ENCODE measurements around the gene STRBP. TPM values are rescaled to one million over a fixed set of nuclear protein-coding genes. Genes with fewer than 3 reads are reported as not detected.

STRBP gene
- total and polyA plus RNA-seq, 9 of the 15 experiments (the other 6 are each of a cell fraction or from before 2014, with no cell fraction given): 27.7 to 84.0 (median 70.2) TPM

DNA sequence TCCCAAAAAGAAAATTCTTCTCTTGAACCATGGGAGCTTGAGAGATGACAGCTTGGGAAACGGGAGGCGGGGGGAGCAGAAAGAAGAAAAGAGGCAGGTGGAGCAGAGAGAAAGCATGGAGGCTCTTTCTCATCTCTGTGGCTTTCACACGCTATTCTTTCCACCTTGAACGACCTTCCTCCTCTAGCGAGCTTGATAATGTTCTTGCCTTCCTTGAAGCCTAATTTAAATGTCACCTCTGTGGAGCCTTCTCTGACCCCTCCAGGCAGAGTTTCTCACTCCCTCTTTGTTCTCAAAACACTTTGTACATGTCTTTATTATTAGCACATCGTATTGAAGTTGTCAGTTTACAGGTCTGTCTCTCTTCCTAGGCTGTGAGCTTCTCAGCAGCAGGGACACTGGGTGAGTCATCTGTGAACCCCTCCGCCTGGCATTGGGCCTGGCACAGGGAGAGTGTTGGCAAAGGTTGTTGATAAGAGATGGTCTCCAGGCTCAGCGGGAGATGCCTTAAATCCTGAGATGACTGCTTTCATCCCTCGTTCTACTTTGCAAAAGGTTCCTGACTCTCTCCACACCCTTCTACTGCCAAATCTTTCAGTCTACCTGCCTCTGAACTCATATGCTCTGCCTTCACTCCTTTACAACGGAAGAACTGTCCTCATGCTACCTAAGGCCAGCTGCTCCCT is 14.1 kb upstream of the STRBP start:
- Histone ChIP-seq H3K27ac (ENCODE audit: extremely low read depth, low read depth, low read length) (no peak overlapping the region), H3K4me3 (no peak overlapping the region), H3K9me3 (replicated peaks; ENCODE audit: control insufficient read depth, insufficient read depth, low read depth, low read length) (peaks cover 3% of the 10 kb centered on the region; the same call in 1 of the 2 replicates), H3K4me2 (ENCODE audit: insufficient read depth, low read length) (peak overlapping the region; percentile 6; the same call in 1 of the 2 replicates), H3K9me1 (ENCODE audit: control insufficient read depth, insufficient read depth, low read length) (no peaks in the 10 kb centered on the region), H3K4me1 (replicated peaks in 1 of 2; ENCODE audit: control insufficient read depth in 2 of 2, insufficient read depth in 2 of 2, low read length in 2 of 2) (peaks cover 7 to 19% of the 10 kb centered on the region in 2 experiments), H2AFZ (ENCODE audit: low read depth, low read length) (peak overlapping the region; percentile 69), H4K20me1 (replicated peaks; ENCODE audit: control insufficient read depth, insufficient read depth, low read length) (no peaks in the 10 kb centered on the region), H3K79me2 (ENCODE audit: control insufficient read depth, insufficient read depth, low read length) (no peaks in the 10 kb centered on the region), H3K27me3 (ENCODE audit: control insufficient read depth in 2 of 2, insufficient read depth in 2 of 2, low read length in 2 of 2) (no peaks in the 10 kb centered on the region), H3K36me3 (ENCODE audit: control insufficient read depth, insufficient read depth, low read length) (no peaks in the 10 kb centered on the region), H3K9ac (ENCODE audit: insufficient read depth in 1 of 2, low read depth in 2 of 2, low read length in 2 of 2) (peak overlapping the region in 1 of 2 experiments; percentile 71; a peak in 1 of 4 replicates)
- 19% methylated on average over 10 of the region's 10 CpGs for WGBS (ENCODE audit: insufficient coverage, low coverage, missing lambda C conversion rate)
- ATAC-seq (peak; percentile 28; the same call in 2 of the 3 replicates), FAIRE-seq (peak; percentile 26), DNase-seq (ENCODE audit: extremely low read depth in 1 of 4, low spot score in 3 of 4) (no peak)
- POLR2A ChIA-PET: interaction anchor here (0.9 to 1.6 kb wide), 5 partner anchors 14 to 55 kb away, joined by 3 to 5 read pairs (median 3); no protein-coding TSS in a partner anchor
- in situ Hi-C loops (cut with MboI): no loop called here
- no TSS peak for BruUV-seq (replicated peaks)
- intact Hi-C loops (cut with micrococcal nuclease): no loop called here
- TF ChIP-seq ZNF57 (CRISPR knock-in tag; IDR thresholded peaks at IDR 0.05) (no peak), ILF3 (IDR thresholded peaks at IDR 0.05; ENCODE audit: borderline replicate concordance) (no peak), EWSR1 (IDR thresholded peaks at IDR 0.05; ENCODE audit: borderline replicate concordance, low read depth, partially characterized antibody) (no peak), ESRRA (IDR thresholded peaks at IDR 0.05; ENCODE audit: borderline replicate concordance, low read depth) (peak; percentile 65; the same call in 1 of the 2 replicates), ATF3 (IDR thresholded peaks at IDR 0.05) (peak; percentile 21; the same call in 1 of the 2 replicates), ATF3 (CRISPR knock-in tag; conservative IDR thresholded peaks at IDR 0.05) (no peak), NFE2L1 (tag; IDR thresholded peaks at IDR 0.05; ENCODE audit: borderline replicate concordance, low read depth) (no peak), TSHZ1 (CRISPR knock-in tag; IDR thresholded peaks at IDR 0.05) (no peak), KLF13 (tag; IDR thresholded peaks at IDR 0.05; ENCODE audit: borderline replicate concordance, low read depth) (no peak)
- CTCF ChIA-PET (ENCODE audit: low intra/inter-chr PET ratio): no interaction called here

Measured in K562 (cell line).